NCI-H69 (cell line): Measurements from ENCODE around the gene PEX6.

Source experiments
- DNase-seq: peaks from one replicate; lab custom pipeline; 2025; lab: John Stamatoyannopoulos, UW

Gene PEX6

GRCh38 chr6:42935322-42935721, 43.7 kb downstream of the PEX6 start:
- no peak for DNase-seq

- peak; percentile 11 for DNase-seq
Measured at GRCh38 chr6:42933205-42933604, 45.8 kb downstream of the PEX6 start.

GRCh38 chr6:42932412-42932811, 46.6 kb downstream of the PEX6 start:
- no peak for DNase-seq

GRCh38 chr6:42929821-42930360, 49.1 kb downstream of the PEX6 start:
- peak; percentile 87 for DNase-seq

- DNase-seq, result peak; percentile 100
Measured at GRCh38 chr6:42928986-42929820, 49.8 kb downstream of the PEX6 start, which contains the start of gene CNPY3. TSS of gene CNPY3 (plus strand) at chr6:42929480. CDS start at chr6:42929571, 91 bp downstream.

- no peak for DNase-seq
Measured at GRCh38 chr6:42925248-42925857, 53.6 kb downstream of the PEX6 start.

- DNase-seq, result peak; percentile 29
Measured at GRCh38 chr6:42923666-42924065, 55.3 kb downstream of the PEX6 start.

GRCh38 chr6:42921801-42922200, 57.2 kb downstream of the PEX6 start:
- DNase-seq, result no peak

GRCh38 chr6:42916288-42916687, 62.7 kb downstream of the PEX6 start:
- no peak for DNase-seq

- no peak for DNase-seq
Measured at GRCh38 chr6:42915732-42916131, 63.2 kb downstream of the PEX6 start, which contains the start of gene PTCRA. TSS of gene PTCRA (plus strand) at chr6:42916053. CDS start at chr6:42916070, 17 bp downstream.

GRCh38 chr6:42914546-42914945, 64.4 kb downstream of the PEX6 start:
- DNase-seq, result no peak
